GM13976 (cell line): Measurements from ENCODE around the gene ITGA7.

Source experiments
- DNase-seq: peaks from one replicate; pipeline ENCODE4 v3.0.0; 2012; ENCODE audit warnings: low spot score
- CTCF ChIP-seq: IDR thresholded peaks from 2 replicates; pipeline ENCODE4 v1.5.1; 2012; ENCODE audit warnings: borderline replicate concordance, mild to moderate bottlenecking; ENCODE audit not compliant: insufficient read depth; ENCODE audit errors: extremely low read depth, missing control alignments, control extremely low read depth
- in situ Hi-C: fragments of 300-500 bp; cut with MboI; formaldehyde crosslinking; loops from one replicate; pipeline ENCODE4 v1.12.0; 2022; ENCODE audit warnings: low sequenced_read_pairs, mixed read lengths, inconsistent platforms; ENCODE audit not compliant: unreplicated experiment

Gene ITGA7

GRCh38 chr12:55733021-55733555, 25.4 kb upstream of the ITGA7 start:
- DNase-seq = no peak
- in situ Hi-C loops = loop anchor here (10.0 kb wide), 2 partner anchors 212 to 302 kb away; no protein-coding TSS in a partner anchor
- no peak for TF ChIP-seq CTCF

- in situ Hi-C loops = loop anchor here (10.0 kb wide), 2 partner anchors 213 to 303 kb away; no protein-coding TSS in a partner anchor
- DNase-seq = no peak
- no peak for TF ChIP-seq CTCF
These were observed 24.6 kb upstream of the ITGA7 start for GRCh38 chr12:55732288-55732687.

GRCh38 chr12:55729819-55730818, 22.4 kb upstream of the ITGA7 start:
- in situ Hi-C loops = loop anchor here (10.0 kb wide), 2 partner anchors 215 to 305 kb away; no protein-coding TSS in a partner anchor
- peak; percentile 73 for DNase-seq
- no peak for TF ChIP-seq CTCF

GRCh38 chr12:55728939-55729818, 21.5 kb upstream of the ITGA7 start, which contains the start of gene CD63:
Gene CD63, minus strand, starts transcription at chr12:55729009. Its CDS starts 668 bp downstream, at chr12:55728341.
- peak; percentile 97 for DNase-seq
- in situ Hi-C loops = no loop called here
- TF ChIP-seq CTCF = no peak

- no peak for TF ChIP-seq CTCF
- in situ Hi-C loops = no loop called here
- no peak for DNase-seq
These were observed 20.7 kb upstream of the ITGA7 start for GRCh38 chr12:55728186-55728938.
